Muscle layer of duodenum (tissue), 2 donors: ENCODE results near the gene RASGRP2.

ENCODE experiments used
- H3K27ac ChIP-seq: one replicate; pipeline ENCODE4 v1.7.0; 2013; ENCODE audit warnings: mild to moderate bottlenecking, low read length
- H3K27me3 ChIP-seq: one replicate; pipeline ENCODE4 v1.7.0; 2013; ENCODE audit warnings: low read depth, mild to moderate bottlenecking, control low read depth, low read length
- H3K36me3 ChIP-seq, 2 donors: one replicate each; pipeline ENCODE4 v1.7.0; 2013; ENCODE audit warnings: low read length in 2 of 2, control low read depth in 1 of 2, mild to moderate bottlenecking in 1 of 2; ENCODE audit not compliant: insufficient read depth in 2 of 2, control insufficient read depth in 1 of 2
- H3K4me1 ChIP-seq, 2 donors: one replicate each; pipeline ENCODE4 v1.7.0; 2013; ENCODE audit warnings: low read length in 2 of 2, mild to moderate bottlenecking in 2 of 2, control low read depth in 1 of 2, moderate library complexity in 1 of 2; ENCODE audit not compliant: insufficient read depth in 2 of 2, control insufficient read depth in 1 of 2
- H3K4me3 ChIP-seq, 2 donors: one replicate each; pipeline ENCODE4 v1.7.0; 2013; ENCODE audit warnings: low read length in 2 of 2, low read depth in 1 of 2, mild to moderate bottlenecking in 1 of 2
- H3K9me3 ChIP-seq, 2 donors: one replicate each; pipeline ENCODE4 v1.7.0; 2013; ENCODE audit warnings: low read length in 2 of 2, control low read depth in 1 of 2, mild to moderate bottlenecking in 1 of 2; ENCODE audit not compliant: control insufficient read depth in 1 of 2
- donor health status: healthy.

Gene RASGRP2

DNA sequence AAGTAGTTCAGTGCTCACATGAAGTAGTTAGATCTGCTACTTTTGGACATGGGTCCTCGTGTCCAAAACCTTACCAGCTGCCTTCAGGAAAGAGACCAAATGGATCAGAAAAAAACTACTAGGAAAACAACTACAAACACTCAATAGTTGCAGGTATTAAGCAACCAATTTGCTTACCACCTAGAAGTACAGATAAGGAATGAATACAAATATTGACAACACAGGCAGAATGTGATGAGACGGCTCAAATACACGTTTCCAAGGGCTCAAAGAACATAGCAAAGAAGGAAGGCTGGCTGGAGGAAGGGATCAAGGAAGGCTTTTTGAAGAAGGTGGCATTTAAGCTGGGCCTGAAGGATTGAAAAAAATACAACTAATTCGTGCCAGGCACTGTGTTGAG is 62.8 kb downstream of the RASGRP2 start:
- no peaks in the 10 kb centered on the region for H3K9me3 ChIP-seq
- no peaks in the 10 kb centered on the region for H3K4me1 ChIP-seq
- no peaks in the 10 kb centered on the region for H3K36me3 ChIP-seq
- H3K27ac ChIP-seq, result no peak overlapping the region
- peaks cover 4% of the 10 kb centered on the region for H3K27me3 ChIP-seq
- H3K4me3 ChIP-seq, result no peak overlapping the region

DNA sequence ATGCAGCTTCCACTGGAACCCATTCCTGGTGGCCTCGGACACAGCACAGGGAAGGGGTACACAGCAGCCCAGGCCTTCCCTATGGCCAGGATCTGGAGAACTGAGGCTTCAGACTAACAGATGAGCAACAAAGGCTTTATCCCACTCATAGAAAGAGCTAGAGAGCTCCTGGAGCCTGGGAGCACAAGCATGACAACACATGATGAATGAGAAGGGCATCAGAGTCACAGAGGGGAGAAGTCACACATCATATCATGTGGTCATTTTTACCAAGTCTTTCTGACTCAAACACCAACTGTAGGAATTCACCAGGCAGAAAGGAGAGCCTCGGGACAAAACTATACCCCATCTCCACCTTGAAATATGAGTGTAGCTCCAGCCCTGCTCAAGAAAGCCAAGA is 64.1 kb downstream of the RASGRP2 start:
- no peak overlapping the region for H3K27ac ChIP-seq
- peaks cover 9% of the 10 kb centered on the region for H3K27me3 ChIP-seq
- no peaks in the 10 kb centered on the region for H3K9me3 ChIP-seq
- H3K36me3 ChIP-seq, result no peaks in the 10 kb centered on the region
- no peaks in the 10 kb centered on the region for H3K4me1 ChIP-seq
- no peak overlapping the region for H3K4me3 ChIP-seq

DNA sequence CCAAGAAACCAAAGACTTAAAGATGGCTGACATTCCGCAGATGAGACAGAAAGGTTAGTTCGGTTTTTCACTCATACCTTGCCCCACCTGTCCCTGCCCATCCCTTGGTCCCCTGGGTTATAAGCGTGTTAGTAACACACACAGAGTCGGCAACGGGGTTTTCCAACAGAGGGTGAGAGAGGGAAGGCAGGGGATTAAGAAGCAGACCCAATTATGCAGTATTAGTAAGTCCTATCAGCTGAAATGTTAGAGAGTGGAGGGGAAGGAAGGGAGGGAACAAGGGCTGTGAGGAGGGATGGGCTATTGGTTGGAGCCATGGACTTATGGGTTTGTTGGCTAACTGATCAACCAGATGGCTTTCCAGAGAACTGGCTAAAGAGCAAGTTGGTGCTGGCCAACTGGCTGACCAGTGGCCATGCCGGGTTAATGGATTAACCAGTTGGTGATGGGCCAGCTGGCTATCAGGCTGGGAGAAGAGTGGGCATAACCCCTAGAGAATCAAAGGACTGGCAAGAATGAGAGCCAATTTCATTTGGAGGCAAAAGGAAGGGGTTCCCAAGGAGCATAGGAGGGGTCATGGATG is 66.4 kb downstream of the RASGRP2 start:
- H3K36me3 ChIP-seq, result no peaks in the 10 kb centered on the region
- H3K4me1 ChIP-seq, result no peaks in the 10 kb centered on the region
- no peak overlapping the region for H3K27ac ChIP-seq
- H3K4me3 ChIP-seq, result no peak overlapping the region
- H3K9me3 ChIP-seq, result no peaks in the 10 kb centered on the region
- H3K27me3 ChIP-seq, result peaks cover 9% of the 10 kb centered on the region
